Fibroblast of peridontal ligament (primary cell): ENCODE results near the gene ERCC3.
A peak's percentile ranks its signal among the peaks of the same experiment; 100 is the strongest.

Experiments used
- DNase-seq: peaks from one replicate; pipeline ENCODE4 v3.0.0-alpha.2; 2010; ENCODE audit errors: extremely low read depth

Gene ERCC3

DNA sequence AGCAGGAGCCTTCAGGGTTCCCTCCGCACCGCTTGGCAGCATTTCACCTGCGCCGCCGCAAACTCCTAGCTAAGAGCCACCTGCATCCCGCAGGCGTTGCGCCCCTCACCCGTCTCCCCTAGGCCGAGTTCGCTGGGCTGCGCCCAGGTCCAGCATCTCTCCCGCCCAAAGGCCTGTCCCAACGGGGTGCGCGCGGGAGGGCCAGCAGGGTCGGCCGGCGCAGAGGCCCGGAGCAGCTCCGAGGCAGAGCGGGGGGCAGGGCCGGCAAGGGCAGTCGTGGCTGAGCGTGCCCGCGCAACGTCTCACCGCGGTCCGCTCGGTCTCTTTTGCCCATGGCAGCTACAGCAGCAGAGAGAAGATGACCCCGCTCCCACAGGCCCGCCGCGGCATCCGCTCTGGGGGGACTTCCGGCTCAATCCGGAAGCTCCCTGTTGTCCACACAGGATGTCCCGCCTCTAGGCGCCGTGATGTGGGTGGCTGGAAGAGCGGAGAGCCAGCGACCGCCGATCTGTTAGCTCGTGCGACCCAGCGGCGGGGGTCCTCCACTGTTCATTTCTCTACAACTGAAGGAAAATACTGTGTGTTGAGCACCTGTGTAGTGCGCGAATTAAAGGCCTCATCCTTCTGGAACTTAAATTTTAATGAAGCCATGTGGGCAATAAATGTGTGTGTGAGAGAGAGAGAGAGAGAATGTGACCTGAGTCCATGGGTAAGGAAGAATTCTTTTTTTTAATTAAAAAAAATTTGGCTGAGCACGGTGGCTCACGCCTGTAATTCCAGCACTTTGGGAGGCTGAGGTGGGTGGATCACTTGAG lies at the start of gene ERCC3:
TSS of gene ERCC3 (minus strand) at position 397 of the 815 bp plus-strand sequence. CDS start at position 334, 63 bp downstream.
- peak; percentile 69 for DNase-seq

DNA sequence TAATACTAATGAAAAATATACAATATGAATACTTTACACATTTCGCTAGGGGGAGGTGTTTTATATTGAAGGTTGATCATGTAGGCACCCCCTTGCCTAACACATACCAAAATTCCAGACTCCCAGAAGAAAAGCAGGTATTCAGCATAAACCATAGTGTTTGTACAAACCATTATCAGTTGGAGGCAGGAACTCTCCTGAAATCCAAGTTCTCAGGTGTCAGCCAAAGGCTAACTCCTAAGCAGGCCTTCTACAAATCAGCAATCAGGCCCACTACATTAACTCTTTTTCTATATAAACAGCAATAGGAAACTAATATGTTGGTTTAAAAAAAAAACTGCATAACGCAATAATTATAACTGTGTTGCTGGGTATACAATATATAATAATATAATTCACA lies 49.3 kb upstream of the ERCC3 start:
- no peak for DNase-seq

DNA sequence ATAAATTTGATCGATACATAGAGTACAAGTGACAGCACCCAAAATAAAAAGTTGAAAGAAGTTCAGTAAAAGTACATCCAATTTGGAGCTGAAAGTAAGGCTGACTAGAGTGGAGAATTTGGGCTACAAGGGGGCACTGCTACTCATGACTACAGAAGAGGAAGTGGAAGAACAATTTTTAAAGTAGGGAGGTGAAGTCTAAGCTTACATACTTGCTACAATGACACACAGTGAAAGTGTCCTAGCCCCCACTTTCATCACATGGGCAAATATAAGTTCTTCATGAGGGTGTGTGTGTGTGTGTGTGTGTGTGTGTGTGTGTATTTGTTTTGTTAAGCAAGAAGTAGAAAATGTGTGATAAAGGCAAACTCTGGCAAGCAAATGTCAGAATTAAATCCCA lies 48.2 kb upstream of the ERCC3 start:
- no peak for DNase-seq

DNA sequence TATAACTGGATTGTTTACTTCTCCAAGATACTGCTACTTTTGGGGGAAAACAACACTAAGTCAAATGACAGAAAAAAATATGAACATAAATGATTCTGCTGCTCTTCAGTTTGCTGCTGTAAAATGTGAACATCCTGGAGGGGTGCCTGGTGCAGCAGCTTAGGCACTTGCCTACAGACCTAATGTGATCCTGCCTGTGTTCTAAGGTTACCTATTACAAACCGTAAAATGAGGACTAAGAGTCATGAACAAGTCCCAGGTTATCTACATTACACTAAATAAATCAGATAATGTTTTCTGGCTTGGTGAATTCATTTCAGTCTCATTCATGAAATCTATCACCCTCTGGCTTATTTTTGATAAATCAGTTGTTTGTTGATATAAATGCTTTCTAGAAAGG lies 38.4 kb upstream of the ERCC3 start:
- no peak for DNase-seq

DNA sequence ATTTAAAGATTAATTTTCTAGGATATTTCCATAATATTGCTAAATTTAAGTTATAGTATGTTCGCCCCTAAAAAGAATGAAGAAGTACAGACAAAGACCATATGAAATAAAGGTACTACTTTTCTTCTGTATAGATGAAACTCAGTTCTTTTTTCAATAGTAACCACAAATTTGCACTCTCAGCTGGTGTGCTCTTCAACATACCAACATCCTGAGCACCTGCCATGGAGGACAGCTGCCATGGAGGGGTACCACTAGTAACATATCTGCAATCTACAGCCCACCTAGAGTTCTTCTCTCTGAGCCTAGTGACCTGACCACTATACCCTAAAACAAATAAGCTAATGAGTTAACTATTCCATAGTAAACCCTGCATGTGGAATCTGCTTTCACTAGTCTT lies 36.8 kb upstream of the ERCC3 start:
- DNase-seq, result no peak

DNA sequence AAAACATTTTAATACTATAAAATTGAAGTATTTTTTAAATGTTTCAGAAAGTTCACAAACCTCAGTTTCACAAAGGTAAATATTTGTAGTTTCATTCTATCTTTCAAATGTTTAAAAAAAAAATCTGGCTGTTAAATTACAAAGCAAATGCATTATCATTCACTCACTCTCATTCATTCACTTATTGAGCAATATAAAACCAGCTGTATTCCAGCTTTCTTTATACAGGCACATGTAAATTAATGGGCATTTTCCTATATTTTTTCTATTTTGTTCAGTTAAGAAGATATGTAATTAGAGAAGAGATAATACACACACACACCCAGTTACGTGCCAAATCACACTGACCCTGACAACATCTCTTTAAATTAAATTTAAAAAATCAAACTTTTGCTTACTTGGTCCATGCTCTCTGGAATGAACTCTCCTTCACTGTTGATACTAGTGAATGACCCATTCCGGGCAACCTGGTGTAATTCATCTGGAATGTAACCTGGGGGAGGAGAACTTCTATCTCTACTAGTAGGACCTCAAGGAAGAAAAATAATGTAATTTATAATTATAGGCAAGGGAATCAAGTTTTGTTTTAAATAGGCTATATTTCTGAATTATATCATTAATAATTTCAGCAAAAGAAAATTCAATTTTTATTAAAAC lies 32.5 kb upstream of the ERCC3 start:
- no peak for DNase-seq

DNA sequence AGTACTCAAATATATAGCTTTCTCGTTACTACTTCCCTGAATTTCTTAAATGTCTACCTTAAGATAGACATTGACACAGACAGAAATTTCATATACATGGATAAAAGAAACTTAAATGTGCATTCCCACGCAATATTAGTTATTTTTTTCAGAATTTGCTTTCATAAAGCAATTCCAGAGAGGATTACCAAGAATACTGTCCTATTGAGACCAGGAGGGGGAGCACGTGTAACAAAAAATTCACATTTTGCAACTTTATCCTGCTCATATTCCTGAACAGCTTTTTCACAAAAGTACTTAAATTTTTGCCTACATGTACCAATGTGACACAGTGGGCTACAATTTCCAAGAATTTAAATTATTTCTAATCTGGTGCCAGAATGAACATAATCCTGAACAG lies 30.7 kb upstream of the ERCC3 start:
- peak; percentile 83 for DNase-seq

DNA sequence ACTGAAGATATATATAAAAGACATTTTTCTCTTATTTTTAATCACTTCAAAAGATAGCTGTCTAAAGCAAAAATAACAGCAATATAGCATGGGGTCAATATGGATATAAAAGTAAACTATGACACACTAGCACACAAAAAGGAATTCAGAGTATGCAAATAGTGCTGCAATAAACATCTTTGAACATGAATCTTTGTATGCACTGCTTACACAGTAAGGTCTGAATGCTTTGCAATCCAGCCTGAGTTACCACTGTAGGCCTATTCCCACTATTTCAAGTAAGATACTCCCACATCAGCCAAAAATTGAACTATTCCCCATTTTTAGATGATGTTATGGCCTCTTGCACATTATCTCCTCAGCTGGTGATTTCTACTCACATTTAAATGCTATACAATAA lies 27.4 kb upstream of the ERCC3 start:
- DNase-seq, result peak; percentile 58

DNA sequence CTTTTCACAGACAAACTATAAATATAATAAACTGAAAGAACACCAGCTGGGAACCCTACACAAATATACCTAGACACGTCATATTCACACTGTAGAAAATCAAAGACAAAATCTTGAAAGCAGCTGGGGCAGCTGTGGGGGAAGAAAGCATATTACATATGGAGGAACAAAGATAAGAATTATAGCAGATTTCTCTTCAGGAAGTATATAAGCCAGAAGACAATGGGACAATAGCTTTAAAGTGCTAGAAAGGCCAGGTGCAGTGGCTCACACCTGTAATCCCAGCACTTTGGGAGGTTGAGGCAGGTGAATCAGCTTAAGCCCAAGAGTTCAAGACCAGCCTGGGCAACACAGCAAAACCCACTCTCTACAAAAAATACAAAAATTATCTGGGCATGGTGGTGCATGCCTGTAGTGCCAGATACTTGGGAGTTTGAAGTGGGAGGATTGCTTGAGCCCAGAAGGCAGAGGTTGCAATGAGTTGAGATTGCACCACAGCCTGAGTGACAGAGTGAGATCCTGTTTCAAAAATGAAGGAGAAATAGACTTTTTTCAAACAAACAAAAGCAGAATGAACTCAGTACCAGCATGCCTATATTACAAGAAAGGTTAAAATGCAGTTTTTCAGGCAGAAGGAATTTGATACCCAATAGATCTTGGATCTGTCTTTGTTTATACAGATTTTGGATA lies 26.8 kb upstream of the ERCC3 start:
- peak; percentile 30 for DNase-seq

DNA sequence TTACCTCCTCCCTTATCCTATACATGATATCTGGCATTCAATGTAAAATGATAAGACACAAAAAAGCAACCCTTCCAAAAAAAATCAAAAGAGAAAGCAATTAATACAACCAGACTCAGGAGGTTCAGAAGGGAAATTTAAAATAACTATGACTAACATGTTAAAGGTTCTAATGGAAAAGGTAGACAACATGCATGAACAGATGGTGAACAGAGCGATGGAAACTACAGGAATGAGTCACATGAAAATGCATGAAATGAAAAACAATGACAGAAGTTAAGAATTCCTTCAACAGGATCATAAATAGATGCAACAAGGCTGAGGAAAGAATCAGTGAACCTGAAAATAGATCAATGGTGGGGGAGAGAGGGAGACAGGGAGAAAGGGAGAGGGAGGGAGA lies 26.1 kb upstream of the ERCC3 start:
- no peak for DNase-seq

DNA sequence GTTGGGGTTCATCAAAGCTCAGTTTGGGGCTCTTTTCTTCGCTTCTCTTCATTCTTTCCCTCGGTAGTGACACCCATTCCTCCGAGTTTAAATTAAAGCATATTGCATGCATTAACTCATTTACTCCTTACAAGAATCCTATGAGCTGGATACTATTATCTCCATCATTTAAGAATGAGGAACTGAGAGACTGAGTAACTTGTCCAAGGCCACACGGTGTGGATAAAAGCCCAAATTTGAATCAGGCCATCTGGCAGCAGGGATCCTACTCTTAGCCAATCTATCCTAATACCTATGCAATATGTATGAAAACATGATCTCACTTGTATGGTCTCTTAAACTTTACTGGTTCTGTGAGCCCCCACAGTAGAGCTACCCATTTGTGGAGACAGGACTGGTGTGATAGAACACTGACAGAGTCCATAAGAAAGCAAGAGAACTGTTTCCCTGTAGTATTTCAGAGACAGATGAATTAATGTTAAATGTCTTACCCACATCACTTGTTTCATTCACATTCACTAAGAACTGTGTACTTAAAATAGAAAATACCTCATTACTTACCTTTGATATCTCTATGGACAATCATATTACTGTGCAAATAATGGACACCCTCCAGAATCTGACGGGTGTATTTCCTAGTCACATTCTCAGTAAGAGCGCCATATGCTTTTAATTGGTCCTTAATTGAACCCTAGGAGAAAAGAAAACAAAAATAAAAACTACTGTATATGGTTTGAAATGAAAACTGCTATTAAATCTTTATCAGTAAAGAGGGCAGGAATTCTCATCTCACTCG lies 20.4 kb upstream of the ERCC3 start:
- no peak for DNase-seq

DNA sequence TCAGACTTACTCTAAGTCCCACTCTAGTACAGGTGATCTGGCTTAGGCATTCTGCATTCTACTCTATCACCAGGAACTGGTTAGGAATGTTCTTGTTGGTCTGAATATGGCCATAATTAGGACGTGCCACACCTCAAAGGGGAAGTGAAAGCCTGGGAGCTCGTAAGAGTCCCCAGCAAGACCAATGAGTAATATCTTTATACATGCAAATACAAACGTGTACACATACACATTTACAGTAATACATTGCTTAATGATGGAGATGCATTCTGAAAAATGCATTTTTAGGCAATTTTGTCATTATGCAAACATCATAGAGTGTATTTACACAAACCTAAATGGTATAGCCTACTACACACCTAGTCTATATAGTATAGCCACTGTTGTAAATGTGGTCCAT lies 19.5 kb upstream of the ERCC3 start:
- no peak for DNase-seq

DNA sequence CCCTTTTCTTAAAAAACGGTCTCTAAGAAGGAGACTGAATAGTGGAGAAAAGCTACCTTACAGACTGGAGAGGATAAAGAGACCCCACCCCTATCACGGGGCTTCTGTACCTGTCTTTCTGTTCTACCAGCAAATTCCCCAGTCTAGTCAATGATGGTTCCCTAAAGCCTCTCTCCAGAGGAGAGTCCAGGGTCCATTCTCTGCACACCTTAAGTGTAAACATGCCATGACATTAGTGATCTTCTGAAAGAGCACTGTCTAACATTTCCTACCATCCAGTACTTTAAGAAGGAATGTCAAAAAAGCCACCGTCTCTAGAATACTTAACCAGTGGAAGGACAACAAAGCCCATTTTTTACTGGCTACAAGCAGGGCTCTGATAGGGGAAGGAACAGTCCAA lies 17.0 kb upstream of the ERCC3 start:
- DNase-seq, result no peak

DNA sequence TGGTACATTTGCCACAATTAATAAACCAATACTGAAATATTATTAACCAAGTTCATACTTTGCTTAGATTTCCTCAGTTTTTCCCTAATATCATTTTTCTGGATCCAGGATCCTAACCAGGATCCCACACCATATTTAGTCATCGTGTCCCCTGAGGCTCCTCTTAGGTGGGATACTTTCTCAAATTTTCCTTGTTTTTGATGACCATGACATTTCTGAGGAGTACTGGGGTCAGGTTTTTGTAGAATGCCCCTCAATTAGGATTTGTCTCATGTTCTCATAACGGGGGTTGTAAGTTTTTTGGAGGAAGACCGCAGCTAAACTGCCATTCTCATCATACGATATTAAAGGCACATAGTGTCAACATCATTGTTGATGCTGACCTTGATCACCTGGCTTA lies 15.5 kb upstream of the ERCC3 start:
- DNase-seq, result no peak

DNA sequence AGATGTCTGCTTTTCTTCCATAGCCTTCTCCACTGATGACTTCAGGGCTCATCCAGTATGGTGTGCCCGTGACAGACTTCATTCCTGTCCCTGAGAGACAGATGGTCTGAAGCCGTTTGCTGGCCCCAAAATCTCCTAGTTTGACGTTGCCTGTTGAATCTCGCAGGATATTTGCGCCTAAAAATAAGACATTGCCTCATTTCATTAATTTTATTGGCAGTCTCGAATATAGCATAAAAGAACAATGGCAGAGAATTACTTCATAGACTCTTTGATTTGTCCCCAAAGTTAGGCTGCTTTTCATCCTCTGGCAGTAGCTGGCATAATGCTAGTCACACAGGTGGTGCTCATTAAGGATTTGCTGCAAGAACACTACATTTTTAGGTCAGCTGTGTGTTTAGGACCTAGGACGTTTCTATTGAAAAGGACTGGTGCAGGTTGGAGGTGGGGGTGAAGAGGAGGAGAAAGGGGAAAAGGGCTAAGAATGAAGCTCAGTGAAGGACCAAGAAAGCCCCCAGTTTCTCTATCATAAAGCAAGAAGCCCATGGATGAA lies 14.7 kb upstream of the ERCC3 start:
- no peak for DNase-seq

DNA sequence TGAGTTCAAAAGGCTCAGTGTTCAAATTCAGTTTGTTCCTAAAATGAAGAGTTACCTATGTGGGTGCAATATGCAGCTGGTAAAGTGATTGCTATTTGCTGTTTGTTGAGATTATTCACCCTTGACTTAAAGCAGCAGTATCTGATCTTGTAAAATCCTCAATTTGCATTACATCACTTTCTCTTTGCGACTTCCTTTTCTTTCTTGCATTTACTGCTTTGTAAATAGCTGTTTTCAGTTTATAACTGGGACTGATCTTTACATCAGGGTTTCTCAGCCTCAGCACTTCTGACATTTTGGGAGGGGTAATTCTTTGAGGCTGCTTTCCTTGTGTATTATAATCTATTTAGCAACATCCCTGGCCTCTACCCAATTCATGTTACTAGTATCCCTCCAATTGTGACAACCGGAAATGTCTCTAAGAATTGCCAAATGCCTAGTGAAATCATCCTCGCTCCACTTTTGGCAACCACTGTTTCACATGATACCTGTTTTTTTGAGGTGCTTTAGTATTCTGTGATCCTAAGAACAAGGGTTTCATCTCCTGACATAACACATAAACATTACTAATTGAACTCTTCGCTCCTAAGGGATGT lies 12.1 kb upstream of the ERCC3 start:
- DNase-seq, result no peak

DNA sequence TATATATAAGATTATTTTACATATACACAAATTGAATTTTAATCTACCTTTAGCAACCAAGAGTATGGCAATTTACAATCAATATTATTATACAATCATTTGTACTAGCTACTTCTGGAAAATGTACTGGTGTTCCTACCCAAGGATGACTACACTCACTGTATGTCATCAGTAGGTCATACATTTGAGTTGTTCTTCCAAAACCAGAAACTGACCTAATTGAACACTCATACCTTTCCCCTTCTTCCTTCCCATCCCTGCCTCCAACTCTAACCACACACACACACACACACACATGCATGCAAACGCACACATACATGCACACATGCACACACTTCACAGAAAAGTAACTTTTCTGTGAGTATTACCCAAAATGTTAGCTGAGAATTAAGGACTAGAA lies 8.2 kb upstream of the ERCC3 start:
- DNase-seq, result no peak

DNA sequence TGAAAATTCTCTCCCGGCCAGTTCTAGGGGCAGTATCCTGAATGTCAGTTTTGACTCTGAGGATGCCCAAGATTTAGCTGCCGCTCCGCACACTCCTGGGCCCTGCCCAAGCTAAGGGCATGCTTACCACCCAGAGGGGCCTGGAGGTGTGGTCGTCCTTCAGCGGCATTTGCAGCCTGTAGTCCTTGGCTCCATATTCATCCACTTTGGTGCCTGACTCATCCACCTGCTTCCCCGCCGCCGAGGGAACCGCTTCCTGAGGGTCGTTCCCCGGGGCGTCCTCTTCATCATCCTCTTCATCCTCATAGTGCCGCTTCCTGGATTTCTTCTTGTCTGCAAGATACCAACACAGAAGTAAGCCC lies 577 bp downstream of the ERCC3 start:
- no peak for DNase-seq

DNA sequence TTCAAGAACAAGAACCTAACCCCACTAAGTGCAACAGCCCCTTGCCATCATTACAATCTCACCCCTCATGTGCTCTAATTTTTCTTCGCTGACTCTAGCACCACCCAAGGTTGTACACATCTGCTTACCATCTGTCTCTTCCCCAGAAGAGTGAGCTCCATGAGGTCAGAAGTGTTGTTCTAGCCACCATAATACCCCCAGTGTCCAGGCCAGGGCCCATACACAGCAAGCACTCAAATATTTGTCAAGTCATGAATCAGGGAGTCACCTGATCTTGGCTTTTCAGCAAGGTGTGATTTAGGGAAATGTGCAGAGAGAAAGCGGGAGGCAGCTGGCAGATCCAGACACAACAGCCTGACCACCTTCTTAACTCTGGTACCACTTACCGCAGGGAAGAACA lies 5.7 kb downstream of the ERCC3 start:
- DNase-seq, result no peak

DNA sequence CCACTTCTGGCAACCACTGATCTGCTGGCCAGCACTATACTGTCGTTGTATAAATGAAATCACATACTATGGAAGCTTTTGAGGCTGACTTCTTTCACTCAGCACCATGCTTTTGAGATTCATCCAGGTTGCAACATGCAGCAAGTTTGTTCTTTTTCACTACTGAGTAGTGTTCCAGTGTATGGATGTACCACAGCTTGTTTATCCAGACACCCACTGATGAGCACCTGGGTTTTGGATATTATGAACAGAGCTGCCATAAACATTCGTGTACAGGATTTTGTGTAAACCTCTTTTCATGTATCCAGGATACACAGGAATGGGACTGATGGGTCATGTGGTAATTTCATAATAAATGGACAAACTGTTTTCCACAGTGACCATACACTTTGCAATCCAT lies 10.7 kb downstream of the ERCC3 start:
- DNase-seq, result no peak

DNA sequence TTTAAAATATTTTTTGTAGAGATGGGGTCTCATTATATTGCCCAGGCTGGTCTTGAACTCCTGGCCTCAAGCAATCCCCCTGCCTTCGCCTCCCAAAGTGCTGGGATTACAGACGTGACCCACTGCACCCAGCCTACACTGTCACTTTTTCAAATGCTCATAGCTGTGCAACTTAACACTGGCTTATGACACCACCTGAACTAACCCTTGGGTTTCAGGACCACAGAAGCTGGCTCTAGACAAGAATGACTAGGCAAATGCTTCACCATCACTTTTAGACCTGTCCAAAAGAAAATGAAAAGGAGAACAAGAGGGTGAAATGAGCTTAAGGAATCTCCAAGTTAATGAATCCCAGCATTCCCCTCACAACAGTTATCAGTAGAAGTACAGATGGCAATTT lies 13.3 kb downstream of the ERCC3 start:
- no peak for DNase-seq

DNA sequence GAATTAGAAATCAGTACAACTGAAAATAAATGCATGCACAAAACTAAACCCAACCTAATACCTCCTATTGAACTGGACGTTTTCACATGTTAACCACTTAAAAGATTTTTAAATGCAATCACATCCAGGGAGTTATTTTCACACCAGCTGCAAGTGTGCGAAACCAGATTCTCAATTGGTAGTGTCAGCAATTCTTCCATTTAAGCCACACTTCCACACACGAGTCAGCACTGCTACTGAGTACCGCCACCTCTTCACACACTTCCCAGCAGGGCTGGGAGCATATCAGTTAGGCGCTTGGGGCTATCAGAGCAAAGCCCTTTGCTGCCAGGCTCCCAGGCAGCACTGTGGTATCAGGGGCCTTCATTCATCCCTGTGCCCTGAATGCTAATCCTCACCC lies 14.2 kb downstream of the ERCC3 start:
- DNase-seq, result no peak
